Smooth muscle cell (in vitro differentiated cells): ENCODE results near the gene CD248. TPM values are rescaled to one million over a fixed set of nuclear protein-coding genes. Genes with fewer than 3 reads are reported as not detected.

ENCODE experiments used
- DNase-seq: peaks from one replicate; lab custom pipeline; 2025; ENCODE audit not compliant: unreplicated experiment; lab: John Stamatoyannopoulos, UW
- H2AFZ ChIP-seq: fragments of 200-600 bp; sonication (generic); 2 replicates; pipeline ENCODE4 v1.6.0; 2016; ENCODE audit warnings: antibody characterized with exemption, low read depth, mild to moderate bottlenecking
- H3F3A ChIP-seq: fragments of 200-600 bp; sonication (generic); 2 replicates; pipeline ENCODE4 v1.6.0; 2017; ENCODE audit warnings: antibody characterized with exemption, low read depth
- H3K27ac ChIP-seq: fragments of 200-600 bp; sonication (generic); 2 replicates; pipeline ENCODE4 v1.5.1; 2016; ENCODE audit warnings: low read depth, mild to moderate bottlenecking
- H3K27me3 ChIP-seq: fragments of 200-600 bp; sonication (generic); 2 replicates; pipeline ENCODE4 v1.6.1; 2016; ENCODE audit warnings: low read depth, mild to moderate bottlenecking
- H3K36me3 ChIP-seq: fragments of 200-600 bp; sonication (generic); 2 replicates; pipeline ENCODE4 v1.5.1; 2016; ENCODE audit warnings: low read depth
- H3K4me1 ChIP-seq: fragments of 200-600 bp; sonication (generic); 2 replicates; pipeline ENCODE4 v1.5.1; 2016; ENCODE audit warnings: low read depth
- H3K4me2 ChIP-seq: fragments of 200-600 bp; sonication (generic); 2 replicates; pipeline ENCODE4 v1.6.0; 2016; ENCODE audit warnings: mild to moderate bottlenecking
- H3K4me3 ChIP-seq: fragments of 200-600 bp; sonication (generic); 2 replicates; pipeline ENCODE4 v1.5.1; 2016; ENCODE audit warnings: mild to moderate bottlenecking
- H3K79me2 ChIP-seq: fragments of 200-600 bp; sonication (generic); 2 replicates; pipeline ENCODE4 v1.6.0; 2016; ENCODE audit warnings: low read depth, mild to moderate bottlenecking
- H3K9ac ChIP-seq: fragments of 200-600 bp; sonication (generic); 2 replicates; pipeline ENCODE4 v1.6.0; 2016; ENCODE audit warnings: low read depth
- H3K9me3 ChIP-seq: fragments of 200-600 bp; sonication (generic); replicated peaks from 2 replicates; pipeline ENCODE4 v1.5.1; 2016; ENCODE audit warnings: low read depth
- H4K20me1 ChIP-seq: fragments of 200-600 bp; sonication (generic); 2 replicates; pipeline ENCODE4 v1.6.0; 2016; ENCODE audit warnings: low read depth
- CTCF ChIP-seq: fragments of 200-600 bp; sonication (generic); IDR thresholded peaks from 2 replicates; pipeline ENCODE4 v1.5.1; 2017; ENCODE audit warnings: borderline replicate concordance, mild to moderate bottlenecking, antibody characterized with exemption; ENCODE audit not compliant: insufficient read depth, poor library complexity, severe bottlenecking
- WGBS: methylation state at CpG from one replicate; pipeline ENCODE4 v1.1.7; 2016; ENCODE audit warnings: low lambda C conversion rate; 5-methylcytosine and 5-hydroxymethylcytosine counted together
- polyA plus RNA-seq: library from polyadenylated mRNA; unstranded; fragments of >200 nt; fragmentation: Nextera tagmentation; extraction: Ambion mirVana; gene quantifications from 2 replicates; pipeline ENCODE4 v1.2.1, GENCODE V29; 2016
- total RNA-seq: library from RNA; depleted of rRNA; stranded (reverse); fragments of >200 nt; gene quantifications from 2 replicates; pipeline ENCODE4 v1.2.3, GENCODE V29; 2014

CD248 gene
- total and polyA plus RNA-seq, 2 experiments from 2014 or later: 35.5 to 287 TPM

DNA sequence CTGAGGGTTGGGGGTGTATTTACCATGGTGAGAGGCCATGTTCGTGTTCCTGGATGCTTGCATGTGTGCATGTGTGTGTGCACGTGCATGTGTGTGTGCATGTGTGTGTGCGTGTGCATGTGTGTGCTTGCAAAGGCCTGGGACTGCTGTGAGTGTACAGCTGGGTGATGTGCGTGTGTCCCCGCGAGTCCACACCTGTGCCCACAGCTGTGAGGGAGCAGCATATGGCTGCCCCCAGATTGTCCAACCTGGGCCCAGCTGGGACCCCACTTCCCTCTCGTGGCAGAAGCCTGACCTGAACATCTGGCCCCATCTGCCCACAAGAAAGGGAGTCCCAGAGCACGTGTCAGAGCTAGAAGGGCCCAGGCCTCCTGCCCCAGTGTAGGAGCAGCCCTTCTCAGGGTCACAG, 8.4 kb upstream of the CD248 start:
- H4K20me1 ChIP-seq: no peaks in the 10 kb centered on the region
- H3K36me3 ChIP-seq: no peaks in the 10 kb centered on the region
- no peaks in the 10 kb centered on the region for H3K9me3 ChIP-seq
- 77% methylated on average over 6 of the region's 8 CpGs for WGBS
- peaks cover 28% of the 10 kb centered on the region for H3K4me1 ChIP-seq
- peak overlapping the region; percentile 46 for H3K4me2 ChIP-seq
- H3K27ac ChIP-seq: peak overlapping the region; percentile 94
- TF ChIP-seq CTCF: no peak
- H2AFZ ChIP-seq: no peak overlapping the region
- no peak overlapping the region for H3K4me3 ChIP-seq
- no peak for DNase-seq
- H3K9ac ChIP-seq: no peak overlapping the region
- H3K27me3 ChIP-seq: no peaks in the 10 kb centered on the region
- no peaks in the 10 kb centered on the region for H3K79me2 ChIP-seq
- peaks cover 3% of the 10 kb centered on the region for H3F3A ChIP-seq

GRCh38 chr11:66324664-66325063, 7.8 kb upstream of the CD248 start:
- H3K4me1 ChIP-seq: peaks cover 28% of the 10 kb centered on the region
- H3K36me3 ChIP-seq: no peaks in the 10 kb centered on the region
- TF ChIP-seq CTCF: no peak
- DNase-seq: no peak
- peak overlapping the region; percentile 46 for H3K4me2 ChIP-seq
- 27% methylated on average over 2 of the region's 10 CpGs for WGBS
- no peak overlapping the region for H2AFZ ChIP-seq
- H4K20me1 ChIP-seq: no peaks in the 10 kb centered on the region
- H3K27me3 ChIP-seq: no peaks in the 10 kb centered on the region
- H3K9me3 ChIP-seq: no peaks in the 10 kb centered on the region
- H3K4me3 ChIP-seq: no peak overlapping the region
- H3K9ac ChIP-seq: no peak overlapping the region
- H3K27ac ChIP-seq: peak overlapping the region; percentile 69
- no peaks in the 10 kb centered on the region for H3K79me2 ChIP-seq
- H3F3A ChIP-seq: peaks cover 3% of the 10 kb centered on the region

GRCh38 chr11:66323684-66324083, 6.8 kb upstream of the CD248 start:
- H3K9ac ChIP-seq: no peak overlapping the region
- H3K36me3 ChIP-seq: no peaks in the 10 kb centered on the region
- no peak for TF ChIP-seq CTCF
- no peak overlapping the region for H2AFZ ChIP-seq
- peaks cover 4% of the 10 kb centered on the region for H3F3A ChIP-seq
- H3K4me3 ChIP-seq: no peak overlapping the region
- H3K79me2 ChIP-seq: no peaks in the 10 kb centered on the region
- no peak overlapping the region for H3K27ac ChIP-seq
- H3K27me3 ChIP-seq: no peaks in the 10 kb centered on the region
- H3K4me2 ChIP-seq: no peak overlapping the region
- no peak for DNase-seq
- no peaks in the 10 kb centered on the region for H4K20me1 ChIP-seq
- WGBS: 100% methylated on average over 1 of the region's 1 CpG
- no peaks in the 10 kb centered on the region for H3K9me3 ChIP-seq
- peaks cover 28% of the 10 kb centered on the region for H3K4me1 ChIP-seq

GRCh38 chr11:66322732-66323427, 6.0 kb upstream of the CD248 start:
- Histone ChIP-seq H4K20me1 (no peaks in the 10 kb centered on the region), H3K27me3 (no peaks in the 10 kb centered on the region), H3K9ac (no peak overlapping the region), H3K36me3 (no peaks in the 10 kb centered on the region), H3K4me2 (no peak overlapping the region), H3K4me3 (no peak overlapping the region), H3K4me1 (peaks cover 34% of the 10 kb centered on the region), H2AFZ (no peak overlapping the region), H3K27ac (no peak overlapping the region), H3K79me2 (no peaks in the 10 kb centered on the region), H3F3A (peaks cover 12% of the 10 kb centered on the region), H3K9me3 (no peaks in the 10 kb centered on the region)
- TF ChIP-seq CTCF: no peak
- WGBS: 93% methylated on average over 7 of the region's 11 CpGs
- DNase-seq: no peak
